Stomach (tissue), 4 donors: Measurements from ENCODE around the gene PLEKHJ1.

ENCODE experiments used
- POLR2A ChIP-seq, 4 donors: fragments of 450-650 bp; IDR thresholded peaks; one replicate each; pipeline ENCODE4 v1.6.1; 2016; ENCODE audit warnings: antibody characterized with exemption in 4 of 4, control low read depth in 2 of 4, mild to moderate bottlenecking in 1 of 4, moderate library complexity in 1 of 4
- POLR2AphosphoS5 ChIP-seq, 3 donors: sonication (generic); formaldehyde crosslinking; IDR thresholded peaks; one replicate each; pipeline ENCODE4 v1.6.1; 2016; ENCODE audit warnings: antibody characterized with exemption in 3 of 3
- TF ChIP-seq, protein P1 (sequence below), 7 experiments: fragments of 450-650 bp in 4 of 7; fragments of 200-600 bp in 3 of 7; sonication (generic) in 3 of 7; IDR thresholded peaks; one replicate each; pipeline ENCODE4 v1.5.1; 2016 to 2019; ENCODE audit warnings: antibody characterized with exemption in 7 of 7, control low read depth in 2 of 7, mild to moderate bottlenecking in 1 of 7

DNA sequence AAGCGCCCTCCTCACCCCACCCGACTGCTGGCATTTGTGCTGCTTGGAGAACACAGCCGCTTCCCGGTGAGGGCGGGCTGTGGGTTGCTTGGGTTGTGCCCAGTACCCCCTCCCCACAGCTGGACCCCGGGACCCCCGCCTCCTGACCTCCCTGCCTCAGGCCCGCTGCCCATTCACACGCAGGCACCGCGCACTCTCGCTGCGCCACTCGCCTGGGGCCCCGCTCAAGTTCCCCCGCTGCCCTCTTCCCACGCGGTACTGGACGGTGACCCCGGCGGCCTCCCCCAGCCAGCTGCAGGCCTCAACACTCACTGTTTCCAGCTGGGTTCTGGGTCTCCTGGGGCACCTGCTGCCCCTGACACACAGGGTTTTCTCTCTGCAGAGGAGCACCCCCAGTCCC lies 16.4 kb downstream of the PLEKHJ1 start:
- TF ChIP-seq POLR2A (IDR thresholded peaks at IDR 0.05): no peak
- no peak for TF ChIP-seq POLR2AphosphoS5 (IDR thresholded peaks at IDR 0.05)
- TF ChIP-seq, protein P1, sequence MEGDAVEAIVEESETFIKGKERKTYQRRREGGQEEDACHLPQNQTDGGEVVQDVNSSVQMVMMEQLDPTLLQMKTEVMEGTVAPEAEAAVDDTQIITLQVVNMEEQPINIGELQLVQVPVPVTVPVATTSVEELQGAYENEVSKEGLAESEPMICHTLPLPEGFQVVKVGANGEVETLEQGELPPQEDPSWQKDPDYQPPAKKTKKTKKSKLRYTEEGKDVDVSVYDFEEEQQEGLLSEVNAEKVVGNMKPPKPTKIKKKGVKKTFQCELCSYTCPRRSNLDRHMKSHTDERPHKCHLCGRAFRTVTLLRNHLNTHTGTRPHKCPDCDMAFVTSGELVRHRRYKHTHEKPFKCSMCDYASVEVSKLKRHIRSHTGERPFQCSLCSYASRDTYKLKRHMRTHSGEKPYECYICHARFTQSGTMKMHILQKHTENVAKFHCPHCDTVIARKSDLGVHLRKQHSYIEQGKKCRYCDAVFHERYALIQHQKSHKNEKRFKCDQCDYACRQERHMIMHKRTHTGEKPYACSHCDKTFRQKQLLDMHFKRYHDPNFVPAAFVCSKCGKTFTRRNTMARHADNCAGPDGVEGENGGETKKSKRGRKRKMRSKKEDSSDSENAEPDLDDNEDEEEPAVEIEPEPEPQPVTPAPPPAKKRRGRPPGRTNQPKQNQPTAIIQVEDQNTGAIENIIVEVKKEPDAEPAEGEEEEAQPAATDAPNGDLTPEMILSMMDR (IDR thresholded peaks at IDR 0.05): no peak
